ENCODE measurements around the gene IVNS1ABP.
"Not testable (repeated sequence)": the region's sequence is repeated elsewhere in the genome, so short reads cannot be mapped to it uniquely, and the experiment has no call there.

The IVNS1ABP gene

DNA sequence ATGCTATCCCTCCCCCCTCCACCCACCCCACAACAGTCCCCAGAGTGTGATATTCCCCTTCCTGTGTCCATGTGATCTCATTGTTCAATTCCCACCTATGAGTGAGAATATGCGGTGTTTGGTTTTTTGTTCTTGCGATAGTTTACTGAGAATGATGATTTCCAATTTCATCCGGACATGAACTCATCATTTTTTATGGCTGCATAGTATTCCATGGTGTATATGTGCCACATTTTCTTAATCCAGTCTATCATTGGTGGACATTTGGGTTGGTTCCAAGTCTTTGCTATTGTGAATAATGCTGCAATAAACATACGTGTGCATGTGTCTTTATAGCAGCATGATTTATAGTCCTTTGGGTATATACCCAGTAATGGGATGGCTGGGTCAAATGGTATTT is 65.1 kb downstream of the IVNS1ABP start:
- not testable (repeated sequence) for DNase-seq

- DNase-seq = no peak
These were observed 67.0 kb downstream of the IVNS1ABP start for GRCh38 chr1:185250063-185250462.

DNA sequence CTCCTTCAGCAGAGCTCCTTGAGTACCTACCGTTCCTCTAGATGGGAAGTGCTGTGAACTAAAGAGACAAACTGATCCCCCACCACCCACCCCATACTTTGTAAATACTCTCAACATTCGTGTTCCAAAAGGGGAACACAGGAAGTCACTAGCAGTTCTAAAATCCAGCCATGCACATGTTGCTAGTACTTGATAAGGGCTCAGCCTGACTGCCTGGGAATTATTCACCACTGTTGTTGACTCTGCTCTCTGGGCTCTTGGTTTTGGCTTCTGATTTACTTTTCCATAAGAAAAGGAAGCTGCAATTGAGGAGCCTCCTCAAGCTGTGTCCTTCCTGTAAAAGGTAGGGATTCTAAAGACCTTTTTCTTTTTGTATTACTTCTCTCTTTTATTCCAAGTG is 67.5 kb downstream of the IVNS1ABP start:
- no peak for DNase-seq
